Liver (tissue), 9 donors: ENCODE results near the gene C7orf57. TPM values are rescaled to one million over a fixed set of nuclear protein-coding genes. Genes with fewer than 3 reads are reported as not detected.

Experiments
- DNase-seq: peaks from one replicate; pipeline ENCODE4 v3.0.0-alpha.2; 2017; ENCODE audit warnings: low spot score
- H3K27ac ChIP-seq, 2 donors: one replicate each; pipeline ENCODE4 v1.7.0; 2013; ENCODE audit warnings: inconsistent platforms in 2 of 2, low read length in 2 of 2, control low read depth in 1 of 2, low read depth in 1 of 2, mild to moderate bottlenecking in 1 of 2
- H3K27me3 ChIP-seq, 4 donors: one replicate each; pipeline versions ENCODE4 v1.6.1 to v1.7.0; 2013; ENCODE audit warnings: low read length in 3 of 4, inconsistent platforms in 1 of 4, mild to moderate bottlenecking in 1 of 4, moderate library complexity in 1 of 4; ENCODE audit not compliant: control insufficient read depth in 4 of 4, insufficient read depth in 4 of 4
- H3K36me3 ChIP-seq, 4 donors: one replicate each; pipeline versions ENCODE4 v1.6.1 to v1.7.0; 2013; ENCODE audit warnings: low read length in 3 of 4, mild to moderate bottlenecking in 3 of 4, low read depth in 1 of 4, moderate library complexity in 1 of 4; ENCODE audit not compliant: control insufficient read depth in 4 of 4, insufficient read depth in 3 of 4
- H3K4me1 ChIP-seq, 4 donors: one replicate each; pipeline versions ENCODE4 v1.6.1 to v1.7.0; 2013; ENCODE audit warnings: low read length in 3 of 4, mild to moderate bottlenecking in 3 of 4, moderate library complexity in 1 of 4; ENCODE audit not compliant: control insufficient read depth in 4 of 4, insufficient read depth in 4 of 4
- H3K4me3 ChIP-seq, 3 donors: one replicate each; pipeline versions ENCODE4 v1.6.1 to v1.7.0; 2013; ENCODE audit warnings: low read length in 3 of 3, control low read depth in 1 of 3, low read depth in 1 of 3, mild to moderate bottlenecking in 1 of 3
- H3K9ac ChIP-seq, 2 donors: one replicate each; pipeline ENCODE4 v1.7.0; 2013; ENCODE audit warnings: low read length in 2 of 2, mild to moderate bottlenecking in 2 of 2, moderate library complexity in 2 of 2, control low read depth in 1 of 2, low read depth in 1 of 2
- H3K9me3 ChIP-seq, 4 donors: one replicate each; pipeline versions ENCODE4 v1.6.1 to v1.7.0; 2013; ENCODE audit warnings: low read length in 3 of 4; ENCODE audit not compliant: control insufficient read depth in 4 of 4
- ATF3 ChIP-seq: IDR thresholded peaks from 2 replicates; pipeline ENCODE4 v1.6.1; 2016; ENCODE audit warnings: antibody characterized with exemption
- EGR1 ChIP-seq, 2 donors: IDR thresholded peaks; 2 replicates each; pipeline ENCODE4 v1.6.1; 2016 to 2018; ENCODE audit warnings: antibody characterized with exemption in 2 of 2, low read depth in 2 of 2
- FOXA1 ChIP-seq: IDR thresholded peaks from 2 replicates; pipeline ENCODE4 v1.6.1; 2016; ENCODE audit warnings: antibody characterized with exemption
- FOXA2 ChIP-seq: IDR thresholded peaks from 2 replicates; pipeline ENCODE4 v1.6.1; 2016; ENCODE audit warnings: antibody characterized with exemption
- GABPA ChIP-seq, 2 donors: IDR thresholded peaks in 1 of 2; conservative IDR thresholded peaks in 1 of 2; 2 replicates each; pipeline ENCODE4 v1.6.1; 2016; ENCODE audit warnings: antibody characterized with exemption in 2 of 2, mild to moderate bottlenecking in 1 of 2, moderate library complexity in 1 of 2
- HNF4A ChIP-seq, 2 donors: conservative IDR thresholded peaks; 2 replicates each; pipeline ENCODE4 v1.6.1; 2016; ENCODE audit warnings: antibody characterized with exemption in 2 of 2, mild to moderate bottlenecking in 2 of 2
- HNF4G ChIP-seq: IDR thresholded peaks from 2 replicates; pipeline ENCODE4 v1.6.1; 2016; ENCODE audit warnings: antibody characterized with exemption
- JUND ChIP-seq, 2 donors: IDR thresholded peaks; 2 replicates each; pipeline ENCODE4 v1.6.1; 2016; ENCODE audit warnings: antibody characterized with exemption in 2 of 2
- NR2F2 ChIP-seq: IDR thresholded peaks from 2 replicates; pipeline ENCODE4 v1.6.1; 2016; ENCODE audit warnings: antibody characterized with exemption
- RAD21 ChIP-seq, 2 donors: IDR thresholded peaks; 2 replicates each; pipeline ENCODE4 v1.6.1; 2016; ENCODE audit warnings: antibody characterized with exemption in 2 of 2, mild to moderate bottlenecking in 2 of 2
- REST ChIP-seq: IDR thresholded peaks from 2 replicates; pipeline ENCODE4 v1.6.1; 2016; ENCODE audit warnings: antibody characterized with exemption, mild to moderate bottlenecking
- RXRA ChIP-seq, 2 donors: IDR thresholded peaks; 2 replicates each; pipeline ENCODE4 v1.6.1; 2017 to 2018; ENCODE audit warnings: antibody characterized with exemption in 2 of 2, mild to moderate bottlenecking in 1 of 2
- SP1 ChIP-seq: IDR thresholded peaks from 2 replicates; pipeline ENCODE4 v1.6.1; 2018; ENCODE audit warnings: antibody characterized with exemption, mild to moderate bottlenecking
- TAF1 ChIP-seq: conservative IDR thresholded peaks from 2 replicates; pipeline ENCODE4 v1.6.1; 2016; ENCODE audit warnings: antibody characterized with exemption, mild to moderate bottlenecking
- YY1 ChIP-seq: IDR thresholded peaks from 2 replicates; pipeline ENCODE4 v1.6.1; 2016; ENCODE audit warnings: antibody characterized with exemption, mild to moderate bottlenecking
- ZBTB33 ChIP-seq: IDR thresholded peaks from 2 replicates; pipeline ENCODE4 v1.6.1; 2016; ENCODE audit warnings: antibody characterized with exemption
- WGBS: extraction: QIAGEN DNeasy Blood & Tissue Kit; methylation state at CpG from one replicate; pipeline ENCODE4 v1.1.7; 2013; 5-methylcytosine and 5-hydroxymethylcytosine counted together
- polyA plus RNA-seq, 2 donors: library from polyadenylated mRNA; stranded (reverse) in 1 of 2; unstranded in 1 of 2; fragments of 200-250 nt in 1 of 2; fragments of >200 nt in 1 of 2; fragmentation: Nextera tagmentation in 1 of 2; extraction: Ambion mirVana in 1 of 2; gene quantifications; one replicate each; pipeline versions ENCODE4 v1.2.1 to v1.2.3, GENCODE V29; 2013 to 2015
- total RNA-seq, 2 donors: library from RNA; depleted of rRNA; stranded (reverse); fragments of >200 nt; gene quantifications; one replicate each; pipeline ENCODE4 v1.2.3, GENCODE V29; 2014
- TF ChIP-seq, protein P1 (sequence below): fragments of 150-350 bp; IDR thresholded peaks from 2 replicates; pipeline ENCODE4 v1.5.1; 2017; ENCODE audit warnings: improper control_type of control experiment, low read depth, low read length; ENCODE audit not compliant: missing input control
- TF ChIP-seq, protein P2 (sequence below): IDR thresholded peaks from 2 replicates; pipeline ENCODE4 v1.6.1; 2016; ENCODE audit warnings: antibody characterized with exemption
- donor health status: healthy.
- donor health status: healthy.
- donor health status: healthy.
- donor health status: healthy.
- donor health status: healthy.

Gene C7orf57
- total and polyA plus RNA-seq, 4 donors = not detected

- TF ChIP-seq JUND (IDR thresholded peaks at IDR 0.05) (no peak), FOXA2 (no peak), TAF1 (no peak), EGR1 (IDR thresholded peaks at IDR 0.05; ENCODE audit: low read depth in 2 of 2) (no peak), ATF3 (no peak), RAD21 (IDR thresholded peaks at IDR 0.05) (no peak), YY1 (no peak), GABPA (IDR thresholded peaks at IDR 0.05 in 1 of 2, conservative IDR thresholded peaks at IDR 0.05 in 1 of 2) (no peak), NR2F2 (no peak), HNF4G (no peak), ZBTB33 (no peak), RXRA (IDR thresholded peaks at IDR 0.05) (no peak), REST (no peak)
- TF ChIP-seq, protein P1, sequence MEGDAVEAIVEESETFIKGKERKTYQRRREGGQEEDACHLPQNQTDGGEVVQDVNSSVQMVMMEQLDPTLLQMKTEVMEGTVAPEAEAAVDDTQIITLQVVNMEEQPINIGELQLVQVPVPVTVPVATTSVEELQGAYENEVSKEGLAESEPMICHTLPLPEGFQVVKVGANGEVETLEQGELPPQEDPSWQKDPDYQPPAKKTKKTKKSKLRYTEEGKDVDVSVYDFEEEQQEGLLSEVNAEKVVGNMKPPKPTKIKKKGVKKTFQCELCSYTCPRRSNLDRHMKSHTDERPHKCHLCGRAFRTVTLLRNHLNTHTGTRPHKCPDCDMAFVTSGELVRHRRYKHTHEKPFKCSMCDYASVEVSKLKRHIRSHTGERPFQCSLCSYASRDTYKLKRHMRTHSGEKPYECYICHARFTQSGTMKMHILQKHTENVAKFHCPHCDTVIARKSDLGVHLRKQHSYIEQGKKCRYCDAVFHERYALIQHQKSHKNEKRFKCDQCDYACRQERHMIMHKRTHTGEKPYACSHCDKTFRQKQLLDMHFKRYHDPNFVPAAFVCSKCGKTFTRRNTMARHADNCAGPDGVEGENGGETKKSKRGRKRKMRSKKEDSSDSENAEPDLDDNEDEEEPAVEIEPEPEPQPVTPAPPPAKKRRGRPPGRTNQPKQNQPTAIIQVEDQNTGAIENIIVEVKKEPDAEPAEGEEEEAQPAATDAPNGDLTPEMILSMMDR = no peak
- TF ChIP-seq, protein P2, sequence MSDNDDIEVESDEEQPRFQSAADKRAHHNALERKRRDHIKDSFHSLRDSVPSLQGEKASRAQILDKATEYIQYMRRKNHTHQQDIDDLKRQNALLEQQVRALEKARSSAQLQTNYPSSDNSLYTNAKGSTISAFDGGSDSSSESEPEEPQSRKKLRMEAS = no peak
- no peaks in the 10 kb centered on the region for H3K36me3 ChIP-seq
- no peak overlapping the region for H3K4me3 ChIP-seq
- 94% methylated on average over 2 of the region's 2 CpGs for WGBS
- H3K9ac ChIP-seq = no peak overlapping the region
- H3K27ac ChIP-seq = no peak overlapping the region
- H3K9me3 ChIP-seq = peaks cover 0 to 2% (median 0%) of the 10 kb centered on the region in 4 donors
- no peak for DNase-seq
- no peaks in the 10 kb centered on the region for H3K27me3 ChIP-seq
- no peaks in the 10 kb centered on the region for H3K4me1 ChIP-seq
Measured at GRCh38 chr7:48053736-48054135, 18.4 kb downstream of the C7orf57 start.

DNA sequence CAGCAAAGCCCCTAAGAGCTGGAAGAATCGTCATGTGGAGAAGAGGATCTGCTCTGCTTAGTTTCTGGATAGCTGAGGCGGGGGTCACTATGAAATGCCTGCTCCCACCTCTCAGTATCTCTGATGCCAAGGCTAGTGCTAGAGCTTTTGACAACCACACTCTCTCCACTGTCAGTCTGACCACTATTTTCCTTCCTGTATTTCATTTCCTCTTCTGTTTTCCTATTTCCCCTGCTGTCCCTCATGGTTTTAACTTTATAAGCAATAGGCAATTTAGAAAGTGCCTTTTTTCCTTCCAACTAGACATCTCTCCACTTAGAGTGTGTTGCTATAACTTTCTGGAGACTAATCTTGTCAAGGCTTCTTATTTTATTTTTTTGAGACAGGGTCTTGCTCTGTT is 23.6 kb downstream of the C7orf57 start:
- Histone ChIP-seq H3K9ac (no peak overlapping the region), H3K4me3 (no peak overlapping the region), H3K27me3 (no peaks in the 10 kb centered on the region), H3K4me1 (no peaks in the 10 kb centered on the region), H3K27ac (no peak overlapping the region), H3K36me3 (no peaks in the 10 kb centered on the region), H3K9me3 (peaks cover 0 to 2% (median 0%) of the 10 kb centered on the region in 4 donors)
- no peak for DNase-seq
- WGBS = 92% methylated on average over 2 of the region's 2 CpGs
- TF ChIP-seq RXRA (IDR thresholded peaks at IDR 0.05) (no peak), HNF4A (conservative IDR thresholded peaks at IDR 0.05) (no peak), TAF1 (no peak), EGR1 (IDR thresholded peaks at IDR 0.05; ENCODE audit: low read depth in 2 of 2) (no peak), SP1 (no peak), YY1 (no peak), FOXA1 (no peak), FOXA2 (no peak), ZBTB33 (no peak), RAD21 (IDR thresholded peaks at IDR 0.05) (no peak), JUND (IDR thresholded peaks at IDR 0.05) (no peak)
- TF ChIP-seq, protein P1 = no peak
- TF ChIP-seq, protein P2 = no peak
